Mesenchymal stem cell (in vitro differentiated cells and primary cell): ENCODE results near the gene SEMA5B.

ENCODE experiments used
- DNase-seq: peaks from one replicate; pipeline ENCODE4 v3.0.0-alpha.2; 2013
- H2AFZ ChIP-seq: one replicate; pipeline ENCODE4 v1.6.1; 2013; ENCODE audit warnings: low read depth, mild to moderate bottlenecking, control low read depth, inconsistent platforms, low read length, moderate library complexity
- H2AK5ac ChIP-seq: 2 replicates; pipeline ENCODE4 v1.6.1; 2013; ENCODE audit warnings: low read length, moderate library complexity, mild to moderate bottlenecking, inconsistent platforms; ENCODE audit not compliant: severe bottlenecking
- H2BK120ac ChIP-seq: one replicate; pipeline ENCODE4 v1.6.1; 2013; ENCODE audit warnings: low read depth, mild to moderate bottlenecking, inconsistent platforms, low read length, moderate library complexity
- H2BK12ac ChIP-seq, 2 experiments: one replicate each; pipeline ENCODE4 v1.6.1; 2013; ENCODE audit warnings: inconsistent platforms in 2 of 2, low read length in 2 of 2, mild to moderate bottlenecking in 2 of 2, moderate library complexity in 2 of 2, control low read depth in 1 of 2
- H2BK15ac ChIP-seq: one replicate; pipeline ENCODE4 v1.6.1; 2013; ENCODE audit warnings: mild to moderate bottlenecking, low read depth, inconsistent platforms; ENCODE audit not compliant: poor library complexity, severe bottlenecking
- H2BK5ac ChIP-seq: 2 replicates; pipeline ENCODE4 v1.6.1; 2013; ENCODE audit warnings: low read depth, mild to moderate bottlenecking, low read length, control low read depth, inconsistent platforms; ENCODE audit not compliant: poor library complexity, severe bottlenecking
- H3K14ac ChIP-seq, 2 experiments: one replicate each; pipeline ENCODE4 v1.6.1; 2013; ENCODE audit warnings: inconsistent platforms in 2 of 2, low read length in 2 of 2, control low read depth in 1 of 2, mild to moderate bottlenecking in 1 of 2, moderate library complexity in 1 of 2
- H3K18ac ChIP-seq, 2 experiments: one replicate each; pipeline ENCODE4 v1.6.1; 2013; ENCODE audit warnings: inconsistent platforms in 2 of 2, low read length in 2 of 2, control low read depth in 1 of 2, low read depth in 1 of 2, mild to moderate bottlenecking in 1 of 2
- H3K23ac ChIP-seq, 2 experiments: one replicate each; pipeline ENCODE4 v1.6.1; 2013; ENCODE audit warnings: inconsistent platforms in 2 of 2, low read length in 2 of 2, mild to moderate bottlenecking in 2 of 2, moderate library complexity in 2 of 2, control low read depth in 1 of 2
- H3K27ac ChIP-seq: 2 replicates; pipeline ENCODE4 v1.5.1; 2013; ENCODE audit warnings: mild to moderate bottlenecking, moderate library complexity, low read length, control low read depth, inconsistent platforms; ENCODE audit not compliant: poor library complexity, severe bottlenecking
- H3K27me3 ChIP-seq, 2 experiments: 2 replicates each; pipeline versions ENCODE4 v1.6.1 to v1.7.0; 2013; ENCODE audit warnings: low read length in 2 of 2, mild to moderate bottlenecking in 2 of 2, moderate library complexity in 2 of 2, control low read depth in 1 of 2, inconsistent platforms in 1 of 2; ENCODE audit not compliant: control insufficient read depth in 1 of 2, insufficient read depth in 1 of 2
- H3K36me3 ChIP-seq, 2 experiments: 2 replicates each; pipeline versions ENCODE4 v1.6.1 to v1.7.0; 2013; ENCODE audit warnings: low read length in 2 of 2, control low read depth in 1 of 2, inconsistent platforms in 1 of 2, low read depth in 1 of 2, mild to moderate bottlenecking in 1 of 2; ENCODE audit not compliant: insufficient read depth in 2 of 2, control insufficient read depth in 1 of 2
- H3K4ac ChIP-seq, 2 experiments: one replicate each; pipeline ENCODE4 v1.6.1; 2013; ENCODE audit warnings: inconsistent platforms in 2 of 2, low read length in 2 of 2, mild to moderate bottlenecking in 2 of 2, moderate library complexity in 2 of 2, control low read depth in 1 of 2, low read depth in 1 of 2
- H3K4me1 ChIP-seq: 2 replicates; pipeline ENCODE4 v1.6.1; 2013; ENCODE audit warnings: low read depth, low read length, control low read depth; ENCODE audit not compliant: control insufficient read depth, insufficient read depth
- H3K4me2 ChIP-seq: 2 replicates; pipeline ENCODE4 v1.6.1; 2013; ENCODE audit warnings: low read length, mild to moderate bottlenecking, inconsistent platforms; ENCODE audit not compliant: poor library complexity, severe bottlenecking
- H3K4me3 ChIP-seq, 2 experiments: 2 replicates each; pipeline versions ENCODE4 v1.5.1 to v1.7.0; 2013; ENCODE audit warnings: low read length in 2 of 2, mild to moderate bottlenecking in 2 of 2, control low read depth in 1 of 2, low read depth in 1 of 2; ENCODE audit not compliant: insufficient read depth in 1 of 2
- H3K79me1 ChIP-seq: replicated peaks from 2 replicates; pipeline ENCODE4 v1.6.1; 2013; ENCODE audit warnings: mild to moderate bottlenecking, control low read depth, low read length, inconsistent platforms; ENCODE audit not compliant: poor library complexity, severe bottlenecking
- H3K9ac ChIP-seq: 2 replicates; pipeline ENCODE4 v1.7.0; 2013; ENCODE audit warnings: mild to moderate bottlenecking, low read length, moderate library complexity
- H3K9me3 ChIP-seq: 2 replicates; pipeline ENCODE4 v1.7.0; 2013; ENCODE audit warnings: mild to moderate bottlenecking, low read length; ENCODE audit not compliant: control insufficient read depth
- H4K8ac ChIP-seq: one replicate; pipeline ENCODE4 v1.6.1; 2013; ENCODE audit warnings: inconsistent platforms, mild to moderate bottlenecking, low read length, moderate library complexity
- H4K91ac ChIP-seq: one replicate; pipeline ENCODE4 v1.6.1; 2013; ENCODE audit warnings: mild to moderate bottlenecking, low read length, inconsistent platforms
- WGBS: methylation state at CpG from one replicate; pipeline ENCODE4 v1.1.7; 2013; ENCODE audit warnings: mixed read lengths; 5-methylcytosine and 5-hydroxymethylcytosine counted together

Gene SEMA5B

DNA sequence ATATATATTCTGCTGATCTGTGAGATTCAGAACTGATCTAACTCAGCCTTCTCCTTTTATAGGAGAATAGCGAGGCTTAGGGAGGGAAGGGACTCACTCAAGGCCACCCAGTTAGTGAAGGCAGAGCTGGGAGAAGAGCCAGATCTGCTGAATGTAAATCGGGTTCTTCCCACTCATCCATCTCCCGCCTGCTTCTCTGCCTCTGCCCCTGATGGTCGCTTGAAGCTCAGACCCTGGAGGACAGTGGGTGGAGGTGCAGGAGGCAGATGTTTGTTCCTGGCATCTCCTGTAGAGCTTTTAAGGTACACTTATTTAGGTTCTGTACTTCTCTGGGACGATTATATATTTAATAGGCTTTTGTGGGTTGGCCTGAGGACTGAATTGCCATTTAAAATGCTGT lies 43.6 kb upstream of the SEMA5B start:
- Histone ChIP-seq H2BK12ac (no peak overlapping the region), H3K9ac (no peak overlapping the region), H3K4me1 (peaks cover 19% of the 10 kb centered on the region), H4K8ac (no peak overlapping the region), H3K4ac (no peak overlapping the region), H2AK5ac (no peak overlapping the region), H3K18ac (no peak overlapping the region), H4K91ac (no peak overlapping the region), H3K14ac (no peak overlapping the region), H2AFZ (no peak overlapping the region), H2BK15ac (no peak overlapping the region), H3K27ac (no peak overlapping the region), H3K4me2 (no peak overlapping the region), H3K27me3 (no peaks in the 10 kb centered on the region), H2BK5ac (no peak overlapping the region), H3K36me3 (peaks cover 2 to 3% of the 10 kb centered on the region in 2 experiments), H3K4me3 (no peak overlapping the region), H2BK120ac (no peak overlapping the region), H3K23ac (no peak overlapping the region), H3K79me1 (peaks cover 32% of the 10 kb centered on the region), H3K9me3 (no peaks in the 10 kb centered on the region)
- WGBS: 75% methylated on average over 5 of the region's 5 CpGs
- DNase-seq: peak; percentile 41

DNA sequence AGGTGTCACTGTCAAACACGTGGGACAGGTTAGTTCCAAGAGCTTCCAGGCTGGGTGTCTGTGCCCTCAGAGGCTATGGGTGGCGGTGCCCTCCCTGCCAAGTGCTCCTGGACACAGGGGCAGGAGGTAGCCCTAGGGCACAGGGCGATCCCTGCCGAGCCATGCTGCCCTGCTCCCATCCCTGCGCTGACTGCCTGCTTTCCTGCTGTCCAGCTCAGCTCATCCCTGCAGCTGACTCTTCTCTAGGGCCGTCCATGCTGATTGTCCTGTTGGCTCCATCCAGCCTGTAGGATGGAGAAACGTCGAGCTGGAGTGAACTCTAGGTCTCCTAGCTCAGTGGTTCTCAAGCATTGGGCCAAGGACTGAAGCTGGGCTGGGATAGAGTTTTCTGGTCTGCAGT lies 42.9 kb upstream of the SEMA5B start:
- peaks cover 0 to 2% of the 10 kb centered on the region in 2 experiments for H3K36me3 ChIP-seq
- no peak overlapping the region for H2AFZ ChIP-seq
- H2BK15ac ChIP-seq: no peak overlapping the region
- H3K79me1 ChIP-seq: peaks cover 27% of the 10 kb centered on the region
- H2BK12ac ChIP-seq: no peak overlapping the region
- no peak overlapping the region for H3K23ac ChIP-seq
- H3K27ac ChIP-seq: no peak overlapping the region
- peak overlapping the region in 1 of 2 experiments; percentile 72 for H3K14ac ChIP-seq
- no peaks in the 10 kb centered on the region for H3K9me3 ChIP-seq
- H2BK120ac ChIP-seq: no peak overlapping the region
- H2AK5ac ChIP-seq: no peak overlapping the region
- no peak overlapping the region for H3K9ac ChIP-seq
- no peak overlapping the region for H4K91ac ChIP-seq
- H3K27me3 ChIP-seq: no peaks in the 10 kb centered on the region
- H3K4me2 ChIP-seq: no peak overlapping the region
- H3K18ac ChIP-seq: no peak overlapping the region
- no peak overlapping the region for H3K4ac ChIP-seq
- H3K4me1 ChIP-seq: peaks cover 17% of the 10 kb centered on the region
- H3K4me3 ChIP-seq: no peak overlapping the region
- no peak for DNase-seq
- 85% methylated on average over 8 of the region's 8 CpGs for WGBS
- no peak overlapping the region for H4K8ac ChIP-seq
- no peak overlapping the region for H2BK5ac ChIP-seq

DNA sequence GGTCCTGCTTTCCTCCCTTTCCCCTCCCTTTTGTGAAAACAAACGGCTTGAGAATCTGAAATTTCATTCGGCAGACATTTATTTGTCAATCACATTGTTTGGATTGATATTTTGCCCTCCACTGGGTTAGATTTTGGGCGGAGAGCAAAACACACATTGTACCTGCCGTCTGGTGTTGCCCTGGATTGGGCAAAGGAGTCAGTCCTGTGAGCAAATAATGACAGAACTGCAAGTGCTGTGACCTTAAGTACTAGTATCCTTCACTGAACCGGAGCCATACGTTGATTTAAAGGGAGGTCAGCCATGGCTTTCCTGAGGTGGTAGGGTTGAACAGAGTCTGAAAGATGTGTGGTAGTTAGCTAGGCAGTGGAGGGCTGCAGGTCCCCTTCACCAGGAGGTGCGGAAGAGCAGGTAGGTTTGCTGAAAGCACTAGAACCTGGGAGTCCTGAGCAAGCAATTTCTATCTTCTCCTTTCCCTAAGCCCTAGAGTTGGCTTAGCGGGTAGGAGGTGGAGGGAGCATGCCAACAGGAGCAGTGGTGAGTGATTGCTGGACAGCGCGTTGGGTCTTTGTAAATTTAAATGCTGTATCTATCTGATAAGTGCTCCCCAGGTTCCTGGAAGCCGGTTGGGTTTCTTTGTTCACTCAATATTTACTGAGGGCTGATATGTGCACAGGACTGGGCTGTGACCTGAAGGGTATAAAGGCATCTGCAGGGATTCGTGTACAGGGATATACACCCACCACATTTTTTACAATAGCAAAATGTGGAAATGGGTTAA lies 41.2 kb upstream of the SEMA5B start:
- peaks cover 0 to 2% of the 10 kb centered on the region in 2 experiments for H3K36me3 ChIP-seq
- no peak overlapping the region for H2AK5ac ChIP-seq
- H3K9ac ChIP-seq: peak overlapping the region; percentile 86
- H3K4ac ChIP-seq: peak overlapping the region in 1 of 2 experiments; percentile 57
- no peak overlapping the region for H4K8ac ChIP-seq
- peaks cover 26% of the 10 kb centered on the region for H3K79me1 ChIP-seq
- H2BK15ac ChIP-seq: no peak overlapping the region
- H3K27me3 ChIP-seq: peaks cover 4 to 8% of the 10 kb centered on the region in 2 experiments
- no peak overlapping the region for H2BK120ac ChIP-seq
- no peak for DNase-seq
- peak overlapping the region in 1 of 2 experiments; percentile 92 for H3K4me3 ChIP-seq
- no peak overlapping the region for H2AFZ ChIP-seq
- no peak overlapping the region for H2BK12ac ChIP-seq
- WGBS: 62% methylated on average over 10 of the region's 12 CpGs
- H3K27ac ChIP-seq: no peak overlapping the region
- H3K23ac ChIP-seq: peak overlapping the region in 1 of 2 experiments; percentile 54
- H3K4me1 ChIP-seq: peaks cover 17% of the 10 kb centered on the region
- H2BK5ac ChIP-seq: no peak overlapping the region
- peak overlapping the region in 1 of 2 experiments; percentile 25 for H3K18ac ChIP-seq
- no peaks in the 10 kb centered on the region for H3K9me3 ChIP-seq
- no peak overlapping the region for H4K91ac ChIP-seq
- peak overlapping the region in 1 of 2 experiments; percentile 38 for H3K14ac ChIP-seq
- peak overlapping the region; percentile 86 for H3K4me2 ChIP-seq

DNA sequence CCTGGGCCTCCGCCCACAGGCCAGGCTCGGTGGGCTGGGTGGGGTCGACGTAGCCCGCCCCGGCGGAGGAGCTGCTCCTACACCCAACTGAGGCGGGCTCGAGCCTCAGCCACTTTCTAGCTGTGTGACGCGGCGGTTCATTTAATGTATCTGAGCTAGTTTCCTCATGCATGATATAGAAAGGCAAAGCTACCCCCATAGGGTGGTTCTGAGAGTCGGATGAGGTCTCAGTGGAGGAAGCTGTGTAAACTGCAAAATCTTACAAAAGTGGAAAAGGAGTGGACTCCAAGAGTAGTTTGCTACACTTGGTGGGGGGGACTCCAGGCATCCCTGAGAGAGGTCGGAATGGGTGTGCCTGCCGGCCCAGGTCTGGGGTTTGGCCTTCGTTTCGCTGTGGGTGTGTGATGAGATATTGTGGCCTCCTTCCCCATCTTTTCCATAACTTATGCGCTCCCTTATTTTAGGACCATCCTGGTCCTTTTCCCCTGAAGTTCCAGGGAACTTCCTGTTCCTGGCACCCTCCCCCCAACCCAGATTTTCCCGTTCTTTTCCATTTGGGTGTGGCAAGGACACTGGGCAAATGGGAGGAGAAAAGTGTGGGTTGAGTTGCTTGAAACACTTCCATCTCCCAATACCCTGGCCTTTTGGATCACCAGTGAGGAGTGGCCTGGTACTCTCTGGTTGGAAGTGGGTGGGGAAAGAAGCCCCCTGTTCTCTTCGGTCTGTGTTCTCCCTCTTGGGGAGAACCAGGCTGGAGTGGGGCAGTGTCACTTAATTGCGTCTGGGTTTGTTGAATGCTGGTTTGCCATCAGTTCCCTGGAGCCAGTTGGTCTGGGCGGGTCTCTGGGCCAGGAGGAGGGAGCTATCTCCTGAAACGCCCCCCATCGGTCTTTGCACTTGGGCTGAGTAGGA lies 40.4 kb upstream of the SEMA5B start:
- Histone ChIP-seq H2BK15ac (peak overlapping the region; percentile 44), H3K9me3 (no peaks in the 10 kb centered on the region), H3K27me3 (peaks cover 7 to 11% of the 10 kb centered on the region in 2 experiments), H3K14ac (peak overlapping the region in 1 of 2 experiments; percentile 94), H3K4me3 (peak overlapping the region; percentile 86 to 92), H2AK5ac (peak overlapping the region; percentile 55), H3K4me1 (peaks cover 17% of the 10 kb centered on the region), H3K4ac (peak overlapping the region in 1 of 2 experiments; percentile 72), H3K36me3 (peaks cover 0 to under 1% of the 10 kb centered on the region in 2 experiments), H2BK5ac (no peak overlapping the region), H2BK12ac (peak overlapping the region in 1 of 2 experiments; percentile 33), H3K9ac (peak overlapping the region; percentile 86), H4K8ac (peak overlapping the region; percentile 76), H3K79me1 (peaks cover 25% of the 10 kb centered on the region), H4K91ac (no peak overlapping the region), H2BK120ac (no peak overlapping the region), H3K27ac (no peak overlapping the region), H2AFZ (peak overlapping the region; percentile 55), H3K23ac (peak overlapping the region in 1 of 2 experiments; percentile 37), H3K18ac (peak overlapping the region; percentile 60 to 96), H3K4me2 (peak overlapping the region; percentile 86)
- peak; percentile 59 for DNase-seq
- 2% methylated on average over 19 of the region's 24 CpGs for WGBS
